Activated CD4-positive, alpha-beta T cell treated with anti-CD3 and anti-CD28 coated beads for 36 hours (primary cell): ENCODE measurements around the gene ATF3. TPM values are rescaled to one million over a fixed set of nuclear protein-coding genes. Genes with fewer than 3 reads are reported as not detected.
A peak's percentile ranks its signal among the peaks of the same experiment; 100 is the strongest.

Source experiments
- ATAC-seq: fragments of 200-7000 bp; cut with Tn5 transposase; one replicate; pipeline ENCODE4 v1.10.0; 2021; ENCODE audit warnings: mild to moderate bottlenecking, moderate library complexity
- CTCF ChIA-PET: fragments of 350-600 bp; sonication (Branson Sonifier 250); formaldehyde crosslinking; loops from one replicate; lab custom pipeline; 2021; ENCODE audit warnings: antibody characterized with exemption; lab: Charles Lee
- POLR2A ChIA-PET: fragments of 350-600 bp; sonication (Branson Sonifier 250); formaldehyde crosslinking; loops from one replicate; lab custom pipeline; 2021; ENCODE audit warnings: antibody characterized with exemption, inconsistent platforms; lab: Charles Lee
- DNase-seq: peaks from one replicate; pipeline ENCODE4 v3.0.0-alpha.2; 2020
- H3K27ac Mint-ChIP-seq: one replicate; pipeline ENCODE4 v1.8.0; 2021; ENCODE audit warnings: mixed read lengths
- H3K27me3 Mint-ChIP-seq: one replicate; pipeline ENCODE4 v1.8.0; 2021; ENCODE audit warnings: mixed read lengths
- H3K36me3 Mint-ChIP-seq: one replicate; pipeline ENCODE4 v1.8.0; 2021; ENCODE audit warnings: low read depth, mixed read lengths
- H3K4me1 Mint-ChIP-seq: one replicate; pipeline ENCODE4 v1.8.0; 2021; ENCODE audit warnings: mixed read lengths
- H3K4me3 Mint-ChIP-seq: one replicate; pipeline ENCODE4 v1.8.0; 2021; ENCODE audit warnings: mild to moderate bottlenecking, moderate library complexity, mixed read lengths
- H3K9me3 Mint-ChIP-seq: one replicate; pipeline ENCODE4 v1.8.0; 2021; ENCODE audit warnings: low read depth, mixed read lengths
- intact Hi-C, 2 experiments: fragments of 100-400 bp; cut with DNase I in 1 of 2; cut with micrococcal nuclease in 1 of 2; formaldehyde crosslinking; loops; one replicate each; pipeline versions ENCODE4 v1.14.2 to v1.15.1; 2022 to 2024; cut with DNase I, micrococcal nuclease
- total RNA-seq, 2 experiments: library from RNA; stranded (reverse); gene quantifications; one replicate each; pipeline ENCODE4 v1.2.3, GENCODE V29; 2021

The ATF3 gene
- total RNA-seq, 2 experiments from 2014 or later: 40.3 to 44.9 TPM

DNA sequence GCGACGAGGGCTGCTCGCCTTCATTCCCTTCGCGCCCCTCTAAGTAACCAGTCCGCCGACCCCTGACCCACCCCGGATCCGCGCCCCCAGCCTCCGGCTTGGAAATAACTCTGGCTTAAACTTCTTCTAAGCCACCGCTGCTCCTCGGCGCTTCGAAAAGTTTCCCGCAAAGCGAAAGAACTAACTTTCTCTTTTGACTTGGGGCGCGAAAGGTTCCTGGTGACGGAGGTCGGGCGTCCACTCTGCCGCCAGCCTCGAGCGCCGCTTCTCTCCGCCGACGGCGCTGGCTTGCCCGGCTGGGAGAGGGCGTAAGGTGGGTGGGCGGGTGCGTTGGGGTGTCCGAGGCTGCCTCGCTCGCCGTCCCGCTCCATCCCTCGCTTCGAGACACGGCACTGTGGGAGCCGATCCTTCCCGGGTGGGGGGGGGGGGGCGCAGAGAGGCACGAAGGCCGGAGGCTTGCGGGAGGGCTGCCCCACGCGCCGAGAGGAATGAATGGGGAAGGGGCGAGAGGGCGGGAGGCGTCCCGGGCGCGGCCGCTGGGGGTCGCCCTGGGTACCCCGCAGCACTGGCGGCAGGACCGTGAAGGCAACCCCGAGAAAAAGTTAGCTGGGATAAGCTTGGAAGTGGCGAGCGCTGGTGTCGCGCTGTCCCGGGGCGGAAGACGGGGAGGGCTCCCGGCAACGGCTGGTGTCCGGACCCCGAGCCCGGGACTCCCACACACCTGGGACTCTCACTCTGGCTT lies 569 bp downstream of the ATF3 start:
- CTCF ChIA-PET: interaction anchor here (0.8 to 1.1 kb wide), 4 partner anchors 12 to 173 kb away, joined by 3 to 5 read pairs (median 4); no protein-coding TSS in a partner anchor
- Mint-ChIP-seq H3K4me1 (peaks cover 64% of the 10 kb centered on the region), H3K27me3 (peaks cover 40% of the 10 kb centered on the region), H3K27ac (peak overlapping the region; percentile 96), H3K36me3 (peaks cover 37% of the 10 kb centered on the region), H3K9me3 (no peaks in the 10 kb centered on the region), H3K4me3 (peak overlapping the region; percentile 91)
- intact Hi-C loops: loop anchor here (1.0 to 5.0 kb wide), 13 partner anchors 13 to 777 kb away; partner anchors contain the start of genes ANGEL2 (in 1 of the 2), BATF3 (in 1 of the 2), DTL (in 1 of the 2) and FLVCR1 (in 1 of the 2)
- peak; percentile 4 for ATAC-seq
- POLR2A ChIA-PET: interaction anchor here (0.6 to 1.6 kb wide), 12 partner anchors 9 to 249 kb away, joined by 3 to 14 read pairs (median 5); partner anchors contain the start of gene FLVCR1
- peak; percentile 70 for DNase-seq

DNA sequence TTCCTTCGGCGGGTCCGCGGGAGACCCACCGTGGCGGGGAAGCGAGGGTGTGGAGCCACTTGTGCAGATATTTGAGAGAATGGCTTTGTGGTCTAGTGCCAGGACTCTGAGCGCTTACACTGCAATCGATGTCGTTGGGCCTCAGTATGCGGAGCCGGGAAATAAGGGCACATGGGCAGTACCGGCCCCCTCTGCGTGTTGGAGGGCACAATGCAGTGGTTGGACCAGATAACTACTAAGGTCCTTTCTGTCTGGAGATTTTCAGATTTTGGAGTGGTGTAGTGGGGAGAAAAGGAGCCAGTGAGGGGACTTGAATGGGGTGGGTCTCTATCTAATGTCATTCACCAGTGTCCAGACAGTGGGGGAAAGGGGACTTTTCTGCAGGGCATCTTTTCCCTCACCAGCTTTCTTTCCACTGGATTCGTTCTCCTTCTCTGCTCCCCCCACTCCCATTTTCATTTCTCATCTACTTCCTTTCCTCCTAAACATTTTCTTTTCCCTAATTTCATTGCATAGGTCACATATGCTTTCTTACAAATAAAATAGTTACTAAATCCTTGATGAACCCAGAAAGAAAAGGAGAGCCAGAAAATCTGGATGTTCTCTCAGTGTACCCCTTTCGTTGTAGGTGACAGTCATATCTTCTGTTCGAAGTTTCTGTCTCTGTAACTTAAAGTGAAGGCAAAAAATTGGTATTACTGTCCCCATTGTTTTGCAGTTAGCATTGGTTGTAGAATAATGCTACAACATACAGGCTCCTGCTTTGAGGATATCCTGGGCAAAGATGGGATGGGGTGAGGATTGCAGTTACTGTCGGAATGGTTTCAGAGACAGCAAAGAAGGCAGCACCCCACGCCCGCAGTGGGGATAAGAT lies 1.4 kb downstream of the ATF3 start:
- CTCF ChIA-PET: interaction anchor here (1.1 kb wide), 3 partner anchors 13 to 172 kb away, joined by 3 to 5 read pairs (median 5); no protein-coding TSS in a partner anchor
- peaks cover 32% of the 10 kb centered on the region for H3K27me3 Mint-ChIP-seq
- intact Hi-C loops: loop anchor here (2.0 to 5.0 kb wide), 6 partner anchors 133 to 778 kb away; partner anchors contain the start of genes ANGEL2 (in 1 of the 2), DTL (in 1 of the 2), INTS7 (in 1 of the 2) and LPGAT1 (in 1 of the 2)
- H3K4me1 Mint-ChIP-seq: peaks cover 71% of the 10 kb centered on the region
- no peak for DNase-seq
- peak overlapping the region; percentile 91 for H3K4me3 Mint-ChIP-seq
- POLR2A ChIA-PET: interaction anchor here (0.6 to 1.5 kb wide), 5 partner anchors 9 to 580 kb away, joined by 3 to 4 read pairs (median 3); no protein-coding TSS in a partner anchor
- H3K27ac Mint-ChIP-seq: peak overlapping the region; percentile 85
- H3K9me3 Mint-ChIP-seq: no peaks in the 10 kb centered on the region
- H3K36me3 Mint-ChIP-seq: peaks cover 45% of the 10 kb centered on the region
- ATAC-seq: no peak

DNA sequence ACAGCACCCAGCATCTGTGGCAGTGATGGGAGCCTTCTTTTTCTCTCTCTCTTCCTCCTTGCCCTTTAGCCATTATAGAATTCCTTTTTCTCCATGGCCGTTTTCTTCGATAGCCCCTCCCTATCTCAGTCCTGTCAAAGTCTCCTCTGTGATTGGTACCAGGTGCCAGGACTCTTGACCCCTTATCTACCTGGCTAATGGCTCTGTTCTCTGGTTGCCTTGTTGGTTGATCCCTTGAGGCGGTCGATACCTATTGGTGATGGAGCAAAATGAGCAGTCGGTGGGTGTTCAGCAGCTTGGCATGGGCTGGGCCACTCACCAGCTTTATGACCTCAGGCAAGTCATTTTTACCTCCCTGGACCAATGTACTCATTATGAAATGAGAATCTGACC lies 2.0 kb downstream of the ATF3 start:
- CTCF ChIA-PET: interaction anchor here (0.6 to 1.6 kb wide), 4 partner anchors 12 to 171 kb away, joined by 3 to 5 read pairs (median 5); no protein-coding TSS in a partner anchor
- Mint-ChIP-seq H3K36me3 (peaks cover 52% of the 10 kb centered on the region), H3K4me1 (peaks cover 70% of the 10 kb centered on the region), H3K9me3 (no peaks in the 10 kb centered on the region), H3K27ac (peak overlapping the region; percentile 77), H3K27me3 (peaks cover 26% of the 10 kb centered on the region), H3K4me3 (peak overlapping the region; percentile 91)
- POLR2A ChIA-PET: interaction anchor here (0.7 to 2.0 kb wide), 2 partner anchors 44 to 581 kb away, joined by 3 to 6 read pairs; no protein-coding TSS in a partner anchor
- no peak for ATAC-seq
- intact Hi-C loops: no loop called here
- DNase-seq: no peak

GRCh38 chr1:212611000-212611948 lies 2.7 kb downstream of the ATF3 start:
- intact Hi-C loops: no loop called here
- no peaks in the 10 kb centered on the region for H3K9me3 Mint-ChIP-seq
- ChIA-PET POLR2A (interaction anchor here (0.7 to 2.0 kb wide), 2 partner anchors 45 to 581 kb away, joined by 3 to 6 read pairs; no protein-coding TSS in a partner anchor), CTCF (interaction anchor here (0.6 to 1.7 kb wide), 4 partner anchors 12 to 138 kb away, joined by 3 to 5 read pairs (median 4); no protein-coding TSS in a partner anchor)
- peak overlapping the region; percentile 77 for H3K27ac Mint-ChIP-seq
- no peak for ATAC-seq
- no peak for DNase-seq
- H3K4me1 Mint-ChIP-seq: peaks cover 63% of the 10 kb centered on the region
- H3K4me3 Mint-ChIP-seq: peak overlapping the region; percentile 91
- peaks cover 59% of the 10 kb centered on the region for H3K36me3 Mint-ChIP-seq
- H3K27me3 Mint-ChIP-seq: peaks cover 19% of the 10 kb centered on the region

DNA sequence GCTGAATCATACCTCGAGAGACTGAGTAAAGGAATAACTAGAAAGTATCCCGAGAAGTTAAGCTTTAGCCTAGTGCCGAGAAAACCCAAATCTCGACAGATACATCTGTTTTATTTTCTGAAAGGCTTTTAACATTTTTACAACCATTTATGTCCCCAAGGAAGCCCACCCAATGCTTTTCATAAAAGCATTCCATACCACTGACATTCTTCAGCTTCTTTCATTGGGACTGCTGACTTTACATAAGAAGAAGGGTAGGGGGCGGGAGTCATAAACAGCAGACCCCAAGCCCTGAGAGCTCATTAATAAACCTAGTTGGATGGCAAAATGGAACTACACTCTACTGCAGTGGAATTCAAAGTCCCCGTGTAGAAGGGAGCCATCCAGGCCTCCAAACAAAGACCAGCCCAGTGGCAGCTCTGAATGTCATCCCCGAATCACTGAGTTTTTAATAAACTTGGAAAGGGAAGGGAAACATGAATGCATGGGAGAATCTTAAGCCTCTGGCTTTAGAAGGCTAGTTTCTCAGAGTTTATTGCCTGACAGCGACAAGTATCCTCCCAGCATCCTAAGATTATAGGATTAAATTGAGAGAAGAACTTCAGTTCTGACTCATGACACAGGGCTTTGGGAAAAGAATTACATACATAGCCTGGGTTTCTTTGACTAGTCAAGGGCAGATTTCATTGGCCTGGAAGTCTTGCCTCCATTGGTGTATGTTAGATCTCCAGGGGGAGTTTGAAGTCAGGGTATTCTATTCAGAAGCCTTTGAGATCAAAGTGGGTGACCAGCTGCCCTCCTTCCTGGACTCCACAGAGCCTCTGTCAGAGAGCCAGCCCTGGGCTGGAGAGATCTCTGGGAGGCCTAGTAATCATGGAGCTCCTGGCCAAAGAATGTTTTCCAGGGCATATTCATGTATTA lies 3.7 kb downstream of the ATF3 start:
- H3K4me1 Mint-ChIP-seq: peaks cover 56% of the 10 kb centered on the region
- no peaks in the 10 kb centered on the region for H3K9me3 Mint-ChIP-seq
- H3K27ac Mint-ChIP-seq: peak overlapping the region; percentile 11
- peaks cover 69% of the 10 kb centered on the region for H3K36me3 Mint-ChIP-seq
- intact Hi-C loops: no loop called here
- H3K4me3 Mint-ChIP-seq: no peak overlapping the region
- DNase-seq (no peak), ATAC-seq (no peak)
- CTCF ChIA-PET: interaction anchor here (1.0 to 1.7 kb wide), 4 partner anchors 11 to 135 kb away, joined by 3 to 5 read pairs (median 4); no protein-coding TSS in a partner anchor
- POLR2A ChIA-PET: interaction anchor here (0.6 to 2.0 kb wide), 2 partner anchors 10 to 46 kb away, joined by 4 to 6 read pairs; no protein-coding TSS in a partner anchor
- H3K27me3 Mint-ChIP-seq: peaks cover 12% of the 10 kb centered on the region

GRCh38 chr1:212613440-212614335 lies 5.1 kb downstream of the ATF3 start:
- DNase-seq (peak; percentile 42), ATAC-seq (no peak)
- Mint-ChIP-seq H3K27me3 (peaks cover 8% of the 10 kb centered on the region), H3K36me3 (peaks cover 82% of the 10 kb centered on the region), H3K4me1 (peaks cover 52% of the 10 kb centered on the region), H3K9me3 (no peaks in the 10 kb centered on the region), H3K27ac (peak overlapping the region; percentile 30), H3K4me3 (no peak overlapping the region)
- ChIA-PET POLR2A (no interaction called here), CTCF (interaction anchor here (0.8 to 1.3 kb wide), 7 partner anchors 9 to 182 kb away, joined by 3 to 4 read pairs (median 4); no protein-coding TSS in a partner anchor)
- intact Hi-C loops: no loop called here

GRCh38 chr1:212614453-212615200 lies 6.1 kb downstream of the ATF3 start:
- Mint-ChIP-seq H3K27me3 (peaks cover 8% of the 10 kb centered on the region), H3K4me1 (peaks cover 52% of the 10 kb centered on the region), H3K9me3 (no peaks in the 10 kb centered on the region), H3K4me3 (no peak overlapping the region), H3K27ac (peak overlapping the region; percentile 38), H3K36me3 (peaks cover 89% of the 10 kb centered on the region)
- CTCF ChIA-PET: interaction anchor here (0.7 to 1.3 kb wide), 10 partner anchors 8 to 259 kb away, joined by 3 to 4 read pairs (median 3); no protein-coding TSS in a partner anchor
- ATAC-seq: peak; percentile 27
- intact Hi-C loops: no loop called here
- DNase-seq: no peak
- POLR2A ChIA-PET: interaction anchor here (0.6 to 0.7 kb wide), 2 partner anchors 61 to 76 kb away, joined by 4 read pairs; no protein-coding TSS in a partner anchor

GRCh38 chr1:212615201-212615470 lies 6.6 kb downstream of the ATF3 start:
- no peaks in the 10 kb centered on the region for H3K9me3 Mint-ChIP-seq
- H3K27me3 Mint-ChIP-seq: peaks cover 3% of the 10 kb centered on the region
- H3K27ac Mint-ChIP-seq: no peak overlapping the region
- peaks cover 88% of the 10 kb centered on the region for H3K36me3 Mint-ChIP-seq
- H3K4me3 Mint-ChIP-seq: no peak overlapping the region
- no peak for ATAC-seq
- CTCF ChIA-PET: interaction anchor here (0.9 to 1.1 kb wide), 3 partner anchors 8 to 21 kb away, joined by 3 to 4 read pairs (median 3); no protein-coding TSS in a partner anchor
- intact Hi-C loops: no loop called here
- DNase-seq: no peak
- POLR2A ChIA-PET: interaction anchor here (0.7 kb wide), 1 partner anchor 61 kb away, joined by 4 read pairs; no protein-coding TSS in a partner anchor
- H3K4me1 Mint-ChIP-seq: peaks cover 50% of the 10 kb centered on the region
